GM18858 (cell line): ENCODE data around the gene NKX2-2.

Experiments
- ATAC-seq: cut with Tn5 transposase; IDR thresholded peaks from one replicate; pipeline ENCODE4 v1.9.1; 2021; ENCODE audit not compliant: unreplicated experiment

Gene NKX2-2

GRCh38 chr20:21522481-21523280 is 8.8 kb upstream of the NKX2-2 start:
- no peak for ATAC-seq

DNA sequence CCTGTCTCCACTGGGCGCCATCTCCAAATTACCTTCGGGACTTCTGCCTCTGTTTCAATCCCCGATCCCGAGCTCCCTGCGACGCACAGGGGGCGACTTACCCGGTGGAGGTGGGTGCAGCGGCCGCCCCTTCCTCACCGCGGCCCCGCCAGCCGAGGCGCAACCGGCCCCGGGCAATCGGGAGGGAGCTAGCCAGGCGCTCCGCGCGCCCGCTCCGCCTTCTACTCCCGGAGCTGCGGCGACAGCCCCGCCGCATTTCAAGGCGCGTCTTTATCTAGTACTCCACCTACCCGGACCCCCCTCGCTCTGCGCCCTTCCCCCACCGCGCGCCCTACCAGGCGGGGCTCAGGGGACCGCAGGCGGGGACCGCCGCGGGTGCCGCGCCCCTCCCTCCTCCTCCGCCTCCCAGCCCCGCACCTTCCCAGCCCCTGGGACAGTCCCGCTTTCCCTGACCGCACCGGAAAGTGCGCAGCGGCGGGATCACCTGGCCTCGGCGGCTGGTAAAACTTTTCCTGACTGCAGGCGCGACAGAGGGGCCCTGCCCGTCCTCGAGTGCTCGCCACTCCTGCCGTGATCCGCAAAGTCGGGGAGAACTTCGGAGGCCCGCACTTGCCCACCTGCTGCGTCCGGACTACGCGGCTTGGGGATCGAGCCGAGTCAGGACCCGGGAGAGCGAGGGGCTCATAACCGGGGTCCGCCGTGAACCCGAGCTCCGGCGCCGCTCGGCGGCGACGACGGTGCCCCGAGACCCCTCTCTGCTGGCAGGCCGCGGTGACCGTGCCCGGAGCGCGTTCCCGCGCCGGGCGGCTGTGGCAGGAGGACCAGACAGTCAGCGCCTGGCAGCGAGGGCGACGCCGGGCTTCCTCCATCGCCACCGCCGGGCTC is 8.0 kb upstream of the NKX2-2 start:
- ATAC-seq = no peak

- no peak for ATAC-seq
Measured at GRCh38 chr20:21520702-21521595, 7.1 kb upstream of the NKX2-2 start.

- no peak for ATAC-seq
Measured at GRCh38 chr20:21519136-21519584, 5.3 kb upstream of the NKX2-2 start.

GRCh38 chr20:21518292-21518991 is 4.6 kb upstream of the NKX2-2 start:
- no peak for ATAC-seq

GRCh38 chr20:21517566-21518277 is 3.9 kb upstream of the NKX2-2 start:
- ATAC-seq = no peak

GRCh38 chr20:21516861-21517565 is 3.1 kb upstream of the NKX2-2 start:
- no peak for ATAC-seq

DNA sequence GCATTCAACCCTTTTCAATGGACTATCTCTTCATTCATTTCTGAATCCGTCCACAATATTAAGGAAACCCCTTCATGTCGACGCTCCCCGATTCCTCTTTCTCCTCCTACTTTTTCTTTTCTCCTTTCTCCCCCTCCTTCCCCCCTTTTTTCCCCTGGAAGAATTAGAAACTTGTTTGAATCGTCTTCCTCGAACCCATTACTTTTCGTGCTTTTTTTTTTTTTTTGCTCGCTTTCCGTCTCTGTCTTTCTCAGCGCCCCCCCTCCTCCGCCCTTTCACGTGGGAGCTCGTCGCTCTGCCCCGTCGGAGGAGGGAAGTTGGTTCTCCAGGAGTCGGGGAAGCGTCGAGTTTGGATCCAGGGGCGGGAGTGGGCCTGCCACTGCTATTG is 2.3 kb upstream of the NKX2-2 start:
- no peak for ATAC-seq

- ATAC-seq = no peak
Measured at GRCh38 chr20:21515300-21516179, 1.7 kb upstream of the NKX2-2 start.

- ATAC-seq = no peak
Measured at GRCh38 chr20:21514553-21515251, 838 bp upstream of the NKX2-2 start.

- no peak for ATAC-seq
Measured at GRCh38 chr20:21513181-21513663, 642 bp downstream of the NKX2-2 start.

- ATAC-seq = no peak
Measured at GRCh38 chr20:21512634-21513180, 1.2 kb downstream of the NKX2-2 start.

GRCh38 chr20:21511850-21512633 is 1.8 kb downstream of the NKX2-2 start:
- ATAC-seq = no peak

GRCh38 chr20:21511485-21511849 is 2.4 kb downstream of the NKX2-2 start:
- no peak for ATAC-seq

DNA sequence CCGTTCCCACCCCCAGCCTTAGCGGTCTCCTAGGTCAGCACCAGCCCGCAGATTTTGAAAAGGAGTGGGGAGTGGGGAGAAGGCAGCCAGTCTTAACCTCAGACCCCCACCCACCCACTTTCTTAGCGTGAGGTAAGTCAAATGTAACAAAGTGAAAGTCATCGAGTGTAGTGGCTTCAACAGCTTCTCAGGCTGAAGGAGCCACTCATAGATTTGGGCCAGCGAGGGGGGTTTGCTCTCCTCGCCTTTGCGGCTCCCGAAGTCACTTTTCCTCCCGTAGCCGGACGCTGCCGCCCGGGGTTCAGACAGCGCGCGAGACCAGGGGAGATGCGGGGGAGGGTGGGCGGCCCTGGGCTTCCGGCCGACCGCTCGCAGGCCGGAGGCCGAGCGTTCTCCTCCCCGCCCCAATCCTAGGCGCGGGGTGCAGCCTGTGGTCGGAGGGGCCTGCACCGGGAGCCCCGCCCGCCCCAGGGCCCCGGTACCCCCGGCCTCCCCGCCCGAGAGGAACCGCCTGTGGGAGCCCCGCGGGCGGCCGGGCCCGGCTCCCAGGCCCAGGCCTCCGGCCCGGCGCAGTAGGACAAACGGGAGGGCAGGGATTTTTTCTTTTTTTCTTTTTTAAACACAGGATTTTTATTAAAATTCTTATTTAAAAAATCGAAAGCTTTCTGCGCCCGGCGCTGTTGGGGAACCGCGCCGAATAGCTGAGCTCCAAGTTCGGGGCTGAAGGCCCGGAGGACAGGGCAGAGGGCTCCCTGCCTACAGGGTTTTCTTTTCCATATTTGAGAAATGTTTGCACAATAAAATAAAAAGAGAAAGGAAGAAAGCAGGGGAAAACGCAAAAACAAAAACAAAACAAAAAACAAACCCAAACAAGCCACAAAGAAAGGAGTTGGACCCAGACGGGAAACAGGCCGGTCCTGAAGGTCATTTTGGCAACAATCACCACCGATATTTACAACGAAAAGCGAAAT is 3.2 kb downstream of the NKX2-2 start:
- no peak for ATAC-seq
